Large intestine (tissue), 12 donors: Measurements from ENCODE around the gene MBD1. TPM values are rescaled to one million over a fixed set of nuclear protein-coding genes. Genes with fewer than 3 reads are reported as not detected.
A peak's percentile ranks its signal among the peaks of the same experiment; 100 is the strongest.

ENCODE experiments used
- DNase-seq, 2 donors: peaks; one replicate each; pipeline versions ENCODE4 v3.0.0 to v3.0.0-alpha.2; 2013
- H3K27ac ChIP-seq: one replicate; pipeline ENCODE4 v1.5.1; 2013; ENCODE audit warnings: low read length
- H3K27me3 ChIP-seq: 2 replicates; pipeline ENCODE4 v1.6.1; 2013; ENCODE audit warnings: low read length; ENCODE audit not compliant: control insufficient read depth, insufficient read depth
- H3K36me3 ChIP-seq: 2 replicates; pipeline ENCODE4 v1.6.1; 2013; ENCODE audit warnings: low read length; ENCODE audit not compliant: control insufficient read depth, insufficient read depth
- H3K4me1 ChIP-seq: one replicate; pipeline ENCODE4 v1.6.1; 2013; ENCODE audit warnings: low read length; ENCODE audit not compliant: control insufficient read depth, insufficient read depth
- H3K4me3 ChIP-seq: one replicate; pipeline ENCODE4 v1.5.1; 2013; ENCODE audit warnings: low read length
- H3K9me3 ChIP-seq: one replicate; pipeline ENCODE4 v1.6.1; 2013; ENCODE audit warnings: mild to moderate bottlenecking, low read depth, low read length, moderate library complexity; ENCODE audit not compliant: control insufficient read depth
- WGBS: methylation state at CpG from one replicate; pipeline ENCODE4 v1.1.5; 2013; ENCODE audit warnings: low lambda C conversion rate; ENCODE audit not compliant: insufficient coverage; 5-methylcytosine and 5-hydroxymethylcytosine counted together
- long read RNA-seq, 11 donors: transcript quantifications; one replicate each; lab custom pipeline, GENCODE V29; 2026
- polyA plus RNA-seq: library from polyadenylated mRNA; unstranded; fragments of 120-200 nt; gene quantifications from one replicate; pipeline ENCODE4 v1.2.1, GENCODE V29; 2013

MBD1 gene, protein sequence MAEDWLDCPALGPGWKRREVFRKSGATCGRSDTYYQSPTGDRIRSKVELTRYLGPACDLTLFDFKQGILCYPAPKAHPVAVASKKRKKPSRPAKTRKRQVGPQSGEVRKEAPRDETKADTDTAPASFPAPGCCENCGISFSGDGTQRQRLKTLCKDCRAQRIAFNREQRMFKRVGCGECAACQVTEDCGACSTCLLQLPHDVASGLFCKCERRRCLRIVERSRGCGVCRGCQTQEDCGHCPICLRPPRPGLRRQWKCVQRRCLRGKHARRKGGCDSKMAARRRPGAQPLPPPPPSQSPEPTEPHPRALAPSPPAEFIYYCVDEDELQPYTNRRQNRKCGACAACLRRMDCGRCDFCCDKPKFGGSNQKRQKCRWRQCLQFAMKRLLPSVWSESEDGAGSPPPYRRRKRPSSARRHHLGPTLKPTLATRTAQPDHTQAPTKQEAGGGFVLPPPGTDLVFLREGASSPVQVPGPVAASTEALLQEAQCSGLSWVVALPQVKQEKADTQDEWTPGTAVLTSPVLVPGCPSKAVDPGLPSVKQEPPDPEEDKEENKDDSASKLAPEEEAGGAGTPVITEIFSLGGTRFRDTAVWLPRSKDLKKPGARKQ
- 71.0 TPM for polyA plus RNA-seq
- long read RNA-seq, donor 1, partial matches to known transcripts: 5 of 8 reads
- long read RNA-seq, donor 1, other reads (novel, unspliced or antisense): 0 of 8 reads
- long read RNA-seq, donor 2, partial matches to known transcripts: 0 of 2 reads
- long read RNA-seq, donor 2, other reads (novel, unspliced or antisense): 0 of 2 reads
- long read RNA-seq, donor 3: 0 reads
- long read RNA-seq, donor 4: 0 reads
- long read RNA-seq, donor 5, partial matches to known transcripts: 0 of 2 reads
- long read RNA-seq, donor 5, other reads (novel, unspliced or antisense): 0 of 2 reads
- long read RNA-seq, donor 6, partial matches to known transcripts: 0 of 2 reads
- long read RNA-seq, donor 6, other reads (novel, unspliced or antisense): 0 of 2 reads
- long read RNA-seq, donor 7, partial matches to known transcripts: 5 of 5 reads
- long read RNA-seq, donor 7, other reads (novel, unspliced or antisense): 0 of 5 reads
- long read RNA-seq, donor 8, full-length matches to known transcripts: 3 of 8 reads
- long read RNA-seq, donor 8, partial matches to known transcripts: 5 of 8 reads
- long read RNA-seq, donor 8, other reads (novel, unspliced or antisense): 0 of 8 reads
- long read RNA-seq, donor 9, full-length matches to known transcripts: 4 of 31 reads
- long read RNA-seq, donor 9, partial matches to known transcripts: 27 of 31 reads
- long read RNA-seq, donor 9, other reads (novel, unspliced or antisense): 0 of 31 reads
- long read RNA-seq, donor 10, partial matches to known transcripts: 0 of 4 reads
- long read RNA-seq, donor 10, other reads (novel, unspliced or antisense): 0 of 4 reads
- long read RNA-seq, donor 11, partial matches to known transcripts: 5 of 6 reads
- long read RNA-seq, donor 11, other reads (novel, unspliced or antisense): 0 of 6 reads

- Histone ChIP-seq H3K27me3 (no peaks in the 10 kb centered on the region), H3K27ac (peak within 1 kb of the TSS; percentile 97), H3K9me3 (peaks cover 4% of the 10 kb centered on the region), H3K4me3 (peak within 1 kb of the TSS; percentile 98), H3K36me3 (peaks cover 54% of the 10 kb centered on the region), H3K4me1 (peaks cover 17% of the 10 kb centered on the region)
- WGBS: no CpG with 5 or more reads among the region's 63 CpGs
- peak; percentile 98 to 99 for DNase-seq
These were observed at the start of gene MBD1 for GRCh38 chr18:50281295-50281971. Gene MBD1 (minus strand): TSS chr18:50281523. CDS start chr18:50279992, 1,531 bp downstream.

DNA sequence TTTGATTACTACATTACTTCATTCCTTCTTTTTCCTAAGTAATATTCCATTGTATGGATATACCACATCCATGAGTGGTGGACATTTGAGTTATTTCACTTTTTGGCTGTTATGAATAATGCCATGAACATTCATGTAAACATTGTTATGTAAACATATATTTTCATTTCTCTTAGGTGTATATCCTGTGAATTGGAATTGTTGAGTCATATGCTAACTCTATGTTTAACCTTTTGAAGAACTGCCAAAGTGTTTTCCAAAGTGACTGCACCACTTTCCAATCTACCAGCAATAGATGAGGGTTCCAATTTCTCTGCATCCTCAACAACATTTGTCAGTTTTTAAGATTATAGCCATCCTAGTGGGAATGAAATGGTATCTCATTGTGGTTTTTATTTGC, 48.9 kb upstream of the MBD1 start:
- no peak overlapping the region for H3K4me3 ChIP-seq
- DNase-seq: no peak
- H3K27me3 ChIP-seq: peaks cover 3% of the 10 kb centered on the region
- no peaks in the 10 kb centered on the region for H3K9me3 ChIP-seq
- no peak overlapping the region for H3K27ac ChIP-seq
- no peaks in the 10 kb centered on the region for H3K36me3 ChIP-seq
- no peaks in the 10 kb centered on the region for H3K4me1 ChIP-seq

DNA sequence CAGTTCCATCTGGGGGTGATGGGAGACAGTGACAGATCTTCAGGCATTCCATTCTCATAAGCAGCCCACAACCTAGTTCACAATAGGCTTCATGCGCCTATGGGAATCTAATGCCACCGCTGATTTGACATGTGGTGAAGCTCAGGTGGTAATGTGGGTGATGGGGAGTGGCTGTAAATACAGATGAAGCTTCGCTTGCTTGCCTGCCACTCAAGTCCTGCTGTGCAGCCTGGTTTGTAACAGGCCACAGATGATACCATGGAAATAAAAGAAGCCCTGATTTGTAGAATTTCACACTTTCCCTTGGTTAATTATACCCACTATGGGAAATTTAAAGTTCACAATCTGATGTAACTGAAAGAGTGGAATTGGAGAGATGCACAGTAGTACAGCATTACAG, 46.7 kb upstream of the MBD1 start:
- Histone ChIP-seq H3K4me1 (no peaks in the 10 kb centered on the region), H3K4me3 (no peak overlapping the region), H3K27me3 (peaks cover 3% of the 10 kb centered on the region), H3K27ac (no peak overlapping the region), H3K36me3 (no peaks in the 10 kb centered on the region), H3K9me3 (no peaks in the 10 kb centered on the region)
- no peak for DNase-seq
- WGBS: no CpG with 5 or more reads among the region's 3 CpGs

DNA sequence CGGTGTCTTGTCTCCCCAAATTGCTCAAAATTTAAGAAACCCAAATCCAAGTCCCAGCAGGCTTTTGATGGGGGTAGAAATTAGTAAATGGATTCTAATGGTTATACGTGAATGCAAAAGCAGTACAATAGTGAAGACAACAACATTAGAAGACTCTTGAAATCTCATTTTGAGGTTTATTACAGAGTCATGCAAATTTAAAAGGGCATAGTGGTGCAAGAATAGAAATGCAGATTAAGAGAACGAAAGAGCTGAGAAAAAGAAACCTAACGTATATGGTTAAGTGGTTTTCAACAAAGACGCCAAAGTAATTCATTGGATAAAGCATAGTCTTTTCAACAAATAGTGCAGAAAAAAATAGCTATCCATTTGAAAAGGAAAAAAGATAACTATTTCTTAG, 39.4 kb upstream of the MBD1 start:
- Histone ChIP-seq H3K9me3 (no peaks in the 10 kb centered on the region), H3K27me3 (no peaks in the 10 kb centered on the region), H3K4me1 (no peaks in the 10 kb centered on the region), H3K36me3 (no peaks in the 10 kb centered on the region), H3K4me3 (no peak overlapping the region), H3K27ac (no peak overlapping the region)
- DNase-seq: no peak
- WGBS: 88% methylated on average over 5 of the region's 5 CpGs

DNA sequence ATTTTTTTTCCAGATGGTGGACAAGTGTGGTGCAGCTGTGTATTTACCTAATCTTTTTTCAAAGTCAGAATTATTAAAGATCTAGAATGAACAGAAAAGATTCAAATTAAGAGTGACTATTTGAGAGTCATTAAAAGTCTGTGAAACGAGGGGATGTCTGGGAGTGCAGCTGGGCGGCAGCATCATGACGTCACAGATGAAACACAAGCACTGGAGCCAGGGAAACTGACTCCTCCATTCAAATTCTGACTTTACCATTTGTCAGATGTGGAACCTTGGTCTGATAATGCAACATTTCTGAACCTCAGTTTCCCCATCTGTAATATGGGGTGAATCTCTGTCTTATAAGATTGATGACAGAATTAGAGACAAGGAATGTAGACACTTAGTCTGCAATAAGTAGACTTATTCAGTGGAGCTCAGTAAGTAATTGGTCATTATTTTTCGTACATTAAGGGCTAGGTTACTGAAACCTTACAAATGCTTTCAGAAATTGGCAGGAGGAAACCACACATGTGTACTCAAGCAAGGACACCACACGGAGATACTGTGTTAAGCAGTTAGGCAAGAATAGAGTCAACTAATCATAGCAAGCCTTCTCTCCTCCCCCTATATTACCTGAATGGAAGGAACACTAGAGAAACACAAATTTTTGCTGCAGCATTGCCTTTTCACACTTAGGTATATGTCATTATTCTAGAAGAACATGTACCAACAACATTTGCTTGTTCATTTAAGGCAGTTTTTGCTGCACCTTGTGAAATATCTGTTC, 34.0 kb upstream of the MBD1 start:
- H3K9me3 ChIP-seq: no peaks in the 10 kb centered on the region
- WGBS: no CpG with 5 or more reads among the region's 5 CpGs
- no peak for DNase-seq
- H3K4me1 ChIP-seq: no peaks in the 10 kb centered on the region
- no peaks in the 10 kb centered on the region for H3K27me3 ChIP-seq
- no peak overlapping the region for H3K27ac ChIP-seq
- no peak overlapping the region for H3K4me3 ChIP-seq
- H3K36me3 ChIP-seq: no peaks in the 10 kb centered on the region

GRCh38 chr18:50313873-50314460, 32.6 kb upstream of the MBD1 start:
- Histone ChIP-seq H3K4me1 (no peaks in the 10 kb centered on the region), H3K9me3 (no peaks in the 10 kb centered on the region), H3K4me3 (no peak overlapping the region), H3K36me3 (no peaks in the 10 kb centered on the region), H3K27me3 (no peaks in the 10 kb centered on the region), H3K27ac (no peak overlapping the region)
- DNase-seq: no peak
- 14% methylated on average over 1 of the region's 2 CpGs for WGBS

DNA sequence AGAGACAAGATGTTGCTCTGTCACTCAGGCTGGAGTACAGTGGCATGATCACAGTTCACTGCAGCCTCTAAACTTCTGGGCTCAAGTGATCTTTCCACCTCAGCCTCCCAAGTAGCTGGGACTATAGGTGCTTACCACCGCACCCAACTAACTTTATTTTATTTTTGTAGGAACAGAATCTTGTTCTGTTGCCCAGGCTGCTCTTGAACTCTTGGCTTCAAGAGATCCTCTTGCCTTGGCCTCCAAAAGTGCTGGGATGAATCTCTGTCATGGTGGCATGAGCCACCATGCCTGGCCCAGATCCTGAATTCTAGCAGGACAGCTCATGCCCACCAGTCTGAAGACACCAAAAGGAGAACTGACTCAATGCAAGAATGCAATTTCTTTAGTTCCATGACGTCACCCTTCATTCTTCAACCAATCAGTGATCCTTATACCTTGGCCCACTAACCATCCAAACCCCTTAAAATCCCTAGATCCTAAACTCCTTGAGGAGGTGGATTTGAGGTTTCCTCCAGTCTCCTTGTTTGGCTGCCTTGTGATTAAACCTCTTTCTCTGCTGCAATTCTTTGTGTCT, 31.8 kb upstream of the MBD1 start:
- no peaks in the 10 kb centered on the region for H3K27me3 ChIP-seq
- WGBS: no CpG with 5 or more reads among the region's 2 CpGs

GRCh38 chr18:50312296-50313030, 31.1 kb upstream of the MBD1 start:
- no peak for DNase-seq
- Histone ChIP-seq H3K9me3 (no peaks in the 10 kb centered on the region), H3K4me1 (no peaks in the 10 kb centered on the region), H3K36me3 (no peaks in the 10 kb centered on the region), H3K27ac (no peak overlapping the region), H3K27me3 (no peaks in the 10 kb centered on the region), H3K4me3 (no peak overlapping the region)
- 88% methylated on average over 1 of the region's 7 CpGs for WGBS

More for the DNA sequence above, 31.8 kb upstream of the MBD1 start:
- Histone ChIP-seq H3K36me3 (no peaks in the 10 kb centered on the region), H3K4me1 (no peaks in the 10 kb centered on the region), H3K9me3 (no peaks in the 10 kb centered on the region), H3K4me3 (no peak overlapping the region), H3K27ac (no peak overlapping the region)
- DNase-seq: no peak
